Fibroblast of pulmonary artery (primary cell): ENCODE data around the gene SUN1.
A peak's percentile ranks its signal among the peaks of the same experiment; 100 is the strongest.

Experiments
- DNase-seq: peaks from one replicate; pipeline ENCODE4 v3.0.0-alpha.2; 2010; ENCODE audit warnings: low read depth
- H3K4me3 ChIP-seq: replicated peaks from 2 replicates; pipeline ENCODE4 v1.5.1; 2011; ENCODE audit warnings: low read depth, mild to moderate bottlenecking, control low read depth, low read length, moderate library complexity
- TF ChIP-seq, protein P1 (sequence below): IDR thresholded peaks from 2 replicates; pipeline ENCODE4 v1.5.1; 2011; ENCODE audit warnings: mild to moderate bottlenecking, control low read depth, low read length, inconsistent platforms; ENCODE audit errors: missing control alignments

SUN1 gene

DNA sequence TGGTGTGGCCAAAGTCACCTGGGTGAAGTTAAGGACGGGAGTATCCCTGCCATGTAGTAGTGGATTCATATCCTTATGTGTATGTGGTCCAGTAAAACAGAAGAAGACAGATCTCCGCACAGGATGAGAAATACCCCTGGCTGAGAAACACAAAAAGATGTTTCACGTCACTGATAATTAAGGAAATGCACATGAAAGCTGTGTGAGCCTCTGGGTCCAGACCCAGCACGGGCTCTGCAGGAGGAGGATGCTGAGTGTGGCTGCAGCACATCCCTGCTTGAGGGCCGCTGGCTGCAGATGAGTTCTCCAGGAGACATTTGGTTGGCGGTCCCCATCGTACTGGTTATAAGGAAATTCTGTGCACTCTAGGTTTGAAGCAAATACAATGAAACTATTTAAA is 8.2 kb upstream of the SUN1 start:
- TF ChIP-seq, protein P1, sequence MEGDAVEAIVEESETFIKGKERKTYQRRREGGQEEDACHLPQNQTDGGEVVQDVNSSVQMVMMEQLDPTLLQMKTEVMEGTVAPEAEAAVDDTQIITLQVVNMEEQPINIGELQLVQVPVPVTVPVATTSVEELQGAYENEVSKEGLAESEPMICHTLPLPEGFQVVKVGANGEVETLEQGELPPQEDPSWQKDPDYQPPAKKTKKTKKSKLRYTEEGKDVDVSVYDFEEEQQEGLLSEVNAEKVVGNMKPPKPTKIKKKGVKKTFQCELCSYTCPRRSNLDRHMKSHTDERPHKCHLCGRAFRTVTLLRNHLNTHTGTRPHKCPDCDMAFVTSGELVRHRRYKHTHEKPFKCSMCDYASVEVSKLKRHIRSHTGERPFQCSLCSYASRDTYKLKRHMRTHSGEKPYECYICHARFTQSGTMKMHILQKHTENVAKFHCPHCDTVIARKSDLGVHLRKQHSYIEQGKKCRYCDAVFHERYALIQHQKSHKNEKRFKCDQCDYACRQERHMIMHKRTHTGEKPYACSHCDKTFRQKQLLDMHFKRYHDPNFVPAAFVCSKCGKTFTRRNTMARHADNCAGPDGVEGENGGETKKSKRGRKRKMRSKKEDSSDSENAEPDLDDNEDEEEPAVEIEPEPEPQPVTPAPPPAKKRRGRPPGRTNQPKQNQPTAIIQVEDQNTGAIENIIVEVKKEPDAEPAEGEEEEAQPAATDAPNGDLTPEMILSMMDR, result no peak
- DNase-seq, result no peak
- H3K4me3 ChIP-seq, result no peak overlapping the region

DNA sequence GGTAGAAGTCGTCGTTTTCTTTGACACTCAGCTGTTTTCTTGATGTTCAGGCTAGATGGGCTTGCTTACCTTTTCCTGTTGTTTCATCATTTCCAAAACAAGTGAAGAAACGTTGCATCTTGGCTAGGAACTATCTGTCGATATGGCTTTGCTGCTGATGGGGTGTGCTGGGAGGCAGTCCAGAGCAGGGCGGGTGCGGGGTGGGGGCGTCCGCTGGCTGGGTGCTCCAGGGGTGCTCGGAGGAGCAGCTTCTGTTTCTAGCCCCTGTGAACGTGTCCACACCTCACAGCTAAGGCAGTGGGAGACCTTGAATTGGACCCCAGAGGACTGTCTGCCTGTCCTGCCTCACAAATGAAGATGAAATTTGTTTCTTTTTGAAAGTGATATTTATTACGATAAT is 7.6 kb upstream of the SUN1 start:
- no peak for DNase-seq
- TF ChIP-seq, protein P1, result no peak
- no peak overlapping the region for H3K4me3 ChIP-seq

DNA sequence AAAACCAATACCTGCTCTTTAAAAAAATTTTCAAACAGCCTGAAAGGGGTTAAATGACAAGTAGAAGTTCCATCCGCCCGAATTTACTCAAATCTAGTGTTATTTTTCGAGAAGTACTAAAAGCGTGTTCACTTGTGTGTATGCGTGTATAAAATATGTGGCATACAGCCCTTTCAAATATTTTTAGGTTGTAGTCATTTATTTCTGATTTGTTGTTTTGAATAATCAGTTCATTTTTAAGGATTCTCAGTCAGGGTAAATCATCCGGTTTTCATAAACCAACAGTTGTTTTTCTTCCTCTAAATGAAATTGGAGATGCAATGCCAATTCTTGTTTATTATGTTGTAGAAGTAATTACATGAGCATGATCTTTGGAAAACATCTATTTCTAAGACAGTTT is 6.9 kb upstream of the SUN1 start:
- TF ChIP-seq, protein P1, result no peak
- no peak overlapping the region for H3K4me3 ChIP-seq
- DNase-seq, result peak; percentile 42

DNA sequence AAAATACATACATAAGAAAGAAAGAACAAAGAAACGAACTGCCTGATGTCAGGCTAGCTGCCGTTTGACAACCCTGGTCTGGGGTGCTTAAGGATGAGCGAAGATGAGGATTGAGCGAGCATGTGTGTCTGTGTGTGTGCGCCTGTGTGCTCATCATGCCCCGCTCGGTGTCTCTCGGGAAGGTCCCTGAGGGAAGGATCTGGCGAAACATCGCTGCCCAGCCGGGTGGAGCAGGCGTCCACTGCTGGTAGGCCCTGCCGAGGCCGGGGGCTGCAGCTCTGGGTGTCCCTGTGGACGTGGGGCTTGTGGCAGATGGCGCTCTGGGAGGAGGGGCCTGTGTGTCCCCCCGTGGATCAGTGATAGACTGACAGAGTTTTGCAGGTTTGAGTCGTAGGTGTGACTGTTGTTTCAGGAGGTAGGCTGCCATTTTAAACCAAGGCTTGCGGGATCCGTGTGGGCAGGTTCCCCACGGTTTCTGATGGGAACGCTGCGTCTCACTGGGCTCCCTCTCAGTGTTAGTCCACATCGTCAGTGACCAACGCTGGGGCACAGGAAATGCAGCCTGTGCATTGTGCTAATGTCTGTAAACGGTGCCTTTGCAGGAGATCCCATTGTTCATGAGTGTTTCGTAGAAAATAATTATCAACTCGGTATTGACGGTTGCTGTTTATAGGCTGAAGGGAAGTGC is 5.9 kb upstream of the SUN1 start:
- H3K4me3 ChIP-seq, result no peak overlapping the region
- no peak for DNase-seq
- TF ChIP-seq, protein P1, result no peak

DNA sequence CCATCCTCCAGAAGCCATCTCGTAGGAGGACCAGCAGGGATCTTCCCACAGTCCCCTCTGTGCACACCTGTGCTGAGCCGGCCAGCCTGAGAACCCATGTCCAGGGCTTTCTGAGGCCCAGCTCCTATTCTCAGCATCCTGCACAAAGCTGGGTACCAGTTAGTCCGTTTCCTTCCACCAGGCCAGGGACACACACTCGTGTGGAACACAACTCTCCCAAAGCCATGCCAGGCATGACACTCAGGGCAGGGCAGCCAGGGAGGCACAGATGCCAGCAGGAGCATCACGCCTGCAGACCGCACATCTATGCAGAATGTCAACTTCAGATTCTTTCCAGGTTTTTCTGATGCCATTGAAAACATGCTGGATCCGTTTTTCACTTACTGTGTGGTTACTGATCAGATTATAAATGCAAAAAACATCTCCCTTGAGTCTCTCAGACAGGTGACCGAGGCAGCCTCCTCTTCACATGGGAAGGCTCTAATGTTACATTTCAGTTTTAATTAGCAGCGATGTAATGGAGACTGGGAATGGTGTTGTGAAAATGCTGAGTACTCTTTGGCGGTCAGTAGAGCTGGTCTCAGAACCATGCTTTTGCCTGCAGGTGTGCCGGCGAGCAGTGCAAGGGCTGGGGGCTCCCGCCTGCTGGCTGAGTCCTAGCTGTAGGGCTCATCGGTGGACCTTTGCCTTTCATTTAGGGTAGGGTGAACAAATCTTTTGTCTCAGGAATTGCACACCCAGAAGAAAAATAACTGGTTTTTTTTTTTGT is 3.3 kb upstream of the SUN1 start:
- no peak for DNase-seq
- TF ChIP-seq, protein P1, result no peak

DNA sequence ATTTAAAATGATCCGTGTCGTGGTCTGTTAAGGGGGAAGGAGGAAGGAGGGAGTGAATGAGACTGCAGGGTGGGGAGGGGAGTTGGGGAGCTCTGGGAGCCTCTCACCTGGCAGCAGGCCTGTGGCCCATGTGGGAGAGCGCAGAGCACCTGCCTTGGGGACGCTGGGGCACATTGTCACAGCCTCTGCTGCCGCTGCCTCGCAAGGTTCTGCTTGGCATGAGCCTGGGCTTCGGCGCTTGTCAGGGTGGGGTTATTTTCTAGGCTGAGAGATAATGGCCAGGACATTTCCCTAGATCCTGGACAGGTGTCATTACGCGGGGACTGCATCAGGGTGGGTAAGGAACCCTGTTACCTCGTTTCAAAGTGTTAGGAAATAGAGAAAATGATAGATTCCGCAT is 2.2 kb upstream of the SUN1 start:
- no peak overlapping the region for H3K4me3 ChIP-seq

More for the DNA sequence above, 3.3 kb upstream of the SUN1 start:
- no peak overlapping the region for H3K4me3 ChIP-seq

More for the DNA sequence above, 2.2 kb upstream of the SUN1 start:
- TF ChIP-seq, protein P1, result no peak
- no peak for DNase-seq
